ENCODE measurements around the gene IFRD1.

Gene IFRD1

GRCh38 chr7:112481833-112482670 lies 31.8 kb downstream of the IFRD1 start:
- Histone ChIP-seq H3K9ac (ENCODE audit: low read length) (no peak overlapping the region), H3K79me2 (ENCODE audit: low read length) (no peaks in the 10 kb centered on the region), H4K20me1 (ENCODE audit: insufficient read depth, low read length) (no peaks in the 10 kb centered on the region), H3K27ac (ENCODE audit: low read length) (no peak overlapping the region), H3K9me3 (ENCODE audit: insufficient read depth, low read length) (no peaks in the 10 kb centered on the region), H3K4me3 (ENCODE audit: low read length) (no peak overlapping the region), H3K27me3 (ENCODE audit: low read depth, low read length) (no peaks in the 10 kb centered on the region), H3K36me3 (replicated peaks; ENCODE audit: low read depth, low read length) (no peaks in the 10 kb centered on the region), H2AFZ (ENCODE audit: low read depth, low read length) (no peak overlapping the region), H3K4me1 (ENCODE audit: low read length) (no peaks in the 10 kb centered on the region), H3K4me2 (ENCODE audit: low read length) (no peak overlapping the region)
- TF ChIP-seq CTCF (IDR thresholded peaks at IDR 0.05; ENCODE audit: low read depth, low read length): no peak
- TF ChIP-seq EZH2phosphoT487 (IDR thresholded peaks at IDR 0.05; ENCODE audit: low read depth): no peak

GRCh38 chr7:112484671-112485167 lies 34.5 kb downstream of the IFRD1 start:
- Histone ChIP-seq H2AFZ (ENCODE audit: low read depth, low read length) (no peak overlapping the region), H3K4me1 (ENCODE audit: low read length) (peaks cover 5% of the 10 kb centered on the region), H3K4me3 (ENCODE audit: low read length) (no peak overlapping the region), H3K4me2 (ENCODE audit: low read length) (no peak overlapping the region), H3K79me2 (ENCODE audit: low read length) (no peaks in the 10 kb centered on the region), H4K20me1 (ENCODE audit: insufficient read depth, low read length) (no peaks in the 10 kb centered on the region), H3K27me3 (ENCODE audit: low read depth, low read length) (no peaks in the 10 kb centered on the region), H3K27ac (ENCODE audit: low read length) (no peak overlapping the region), H3K9me3 (ENCODE audit: insufficient read depth, low read length) (no peaks in the 10 kb centered on the region), H3K36me3 (replicated peaks; ENCODE audit: low read depth, low read length) (peaks cover 5% of the 10 kb centered on the region), H3K9ac (ENCODE audit: low read length) (no peak overlapping the region)
- no peak for TF ChIP-seq EZH2phosphoT487 (IDR thresholded peaks at IDR 0.05; ENCODE audit: low read depth)
- TF ChIP-seq CTCF (IDR thresholded peaks at IDR 0.05; ENCODE audit: low read depth, low read length): no peak

- Histone ChIP-seq H3K4me1 (ENCODE audit: low read length) (peaks cover 12% of the 10 kb centered on the region), H3K27ac (ENCODE audit: low read length) (no peak overlapping the region), H3K4me2 (ENCODE audit: low read length) (no peak overlapping the region), H3K27me3 (ENCODE audit: low read depth, low read length) (no peaks in the 10 kb centered on the region), H2AFZ (ENCODE audit: low read depth, low read length) (no peak overlapping the region), H4K20me1 (ENCODE audit: insufficient read depth, low read length) (no peaks in the 10 kb centered on the region), H3K4me3 (ENCODE audit: low read length) (no peak overlapping the region), H3K79me2 (ENCODE audit: low read length) (no peaks in the 10 kb centered on the region), H3K9me3 (ENCODE audit: insufficient read depth, low read length) (no peaks in the 10 kb centered on the region), H3K36me3 (replicated peaks; ENCODE audit: low read depth, low read length) (peaks cover 9% of the 10 kb centered on the region), H3K9ac (ENCODE audit: low read length) (no peak overlapping the region)
- no peak for TF ChIP-seq CTCF (IDR thresholded peaks at IDR 0.05; ENCODE audit: low read depth, low read length)
- TF ChIP-seq EZH2phosphoT487 (IDR thresholded peaks at IDR 0.05; ENCODE audit: low read depth): no peak
Measured at GRCh38 chr7:112485766-112486165, 35.5 kb downstream of the IFRD1 start.

- Histone ChIP-seq H2AFZ (ENCODE audit: low read depth, low read length) (no peak overlapping the region), H4K20me1 (ENCODE audit: insufficient read depth, low read length) (no peaks in the 10 kb centered on the region), H3K27me3 (ENCODE audit: low read depth, low read length) (no peaks in the 10 kb centered on the region), H3K9me3 (ENCODE audit: insufficient read depth, low read length) (no peaks in the 10 kb centered on the region), H3K4me3 (ENCODE audit: low read length) (no peak overlapping the region), H3K79me2 (ENCODE audit: low read length) (no peaks in the 10 kb centered on the region), H3K36me3 (replicated peaks; ENCODE audit: low read depth, low read length) (peaks cover 9% of the 10 kb centered on the region), H3K4me2 (ENCODE audit: low read length) (no peak overlapping the region), H3K27ac (ENCODE audit: low read length) (no peak overlapping the region), H3K4me1 (ENCODE audit: low read length) (peaks cover 12% of the 10 kb centered on the region), H3K9ac (ENCODE audit: low read length) (no peak overlapping the region)
- TF ChIP-seq EZH2phosphoT487 (IDR thresholded peaks at IDR 0.05; ENCODE audit: low read depth) (no peak), CTCF (IDR thresholded peaks at IDR 0.05; ENCODE audit: low read depth, low read length) (no peak)
Measured at GRCh38 chr7:112487457-112488263, 37.4 kb downstream of the IFRD1 start.

All from OCI-LY3 (cell line).